ENCODE results near the gene SUB1.

DNA sequence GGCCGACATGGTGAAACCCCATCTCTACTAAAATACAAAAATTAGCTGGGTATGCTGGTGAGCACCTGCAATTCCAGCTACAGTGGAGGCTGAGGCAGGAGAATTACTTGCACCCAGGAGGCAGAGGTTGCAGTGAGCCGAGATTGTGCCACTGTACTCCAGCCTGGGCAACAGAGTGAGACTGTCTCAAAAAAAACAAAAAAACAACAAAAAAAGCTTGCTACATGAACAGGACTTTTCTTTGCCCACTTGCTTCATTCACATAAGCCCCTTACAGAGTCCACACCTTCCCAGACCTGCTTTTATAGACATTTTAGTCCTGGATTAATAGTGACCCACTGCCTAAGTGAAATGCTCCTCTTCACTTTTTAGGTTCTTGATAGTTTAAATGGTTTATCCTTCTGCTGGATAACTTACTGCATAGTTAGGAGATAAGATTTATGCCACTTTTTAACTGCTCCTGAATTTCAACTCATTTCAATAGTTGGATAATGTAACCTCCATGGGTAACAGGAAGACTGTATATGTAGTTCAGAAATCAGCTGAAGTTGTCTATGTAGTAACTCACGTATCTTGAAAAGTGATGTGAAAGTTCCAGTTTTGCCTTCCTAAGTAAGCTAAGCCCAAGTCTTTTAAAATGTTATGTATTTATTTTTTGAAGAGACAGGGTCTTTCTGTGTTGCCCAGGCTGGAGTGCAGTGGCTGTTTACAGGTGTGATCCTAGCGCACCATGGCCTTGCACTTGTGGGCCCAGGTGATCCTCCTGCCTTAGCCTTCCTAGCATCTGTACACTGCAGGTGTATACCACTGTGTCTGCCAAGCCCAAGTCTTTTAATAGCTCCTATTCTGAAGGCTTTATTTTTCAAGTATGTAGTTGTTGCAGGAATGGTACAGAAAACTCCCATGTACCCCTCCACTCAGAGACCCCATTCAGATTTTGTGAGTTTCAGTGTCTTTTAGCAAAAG lies 19.7 kb downstream of the SUB1 start:
- TF ChIP-seq POLR2A (IDR thresholded peaks at IDR 0.05; ENCODE audit: low read depth, low read length) (peak; percentile 46; the same call in 1 of the 2 replicates), POLR2AphosphoS5 (IDR thresholded peaks at IDR 0.05; ENCODE audit: low read depth, low read length) (peak; percentile 73)
